K562 (cell line): ENCODE measurements around the gene ZFP36. TPM values are rescaled to one million over a fixed set of nuclear protein-coding genes. Genes with fewer than 3 reads are reported as not detected.

ENCODE experiments used
- CBFA2T3 ChIP-seq: fragments of 450-650 bp; IDR thresholded peaks from 2 replicates; pipeline ENCODE4 v1.6.1; 2017
- DMBX1 ChIP-seq: fragments of 250-450 bp; sonication (Bioruptor Pico); IDR thresholded peaks from 2 replicates; pipeline ENCODE4 v1.8.0; 2022; ENCODE audit warnings: inconsistent platforms, mild to moderate bottlenecking, moderate library complexity, borderline replicate concordance
- ESRRA ChIP-seq: fragments of 450-650 bp; IDR thresholded peaks from 2 replicates; pipeline ENCODE4 v1.6.1; 2014; ENCODE audit warnings: low read depth, mild to moderate bottlenecking, moderate library complexity, borderline replicate concordance
- KAT2B ChIP-seq: IDR thresholded peaks from one replicate; pipeline ENCODE4 v1.6.1; 2012; ENCODE audit warnings: low read depth, mild to moderate bottlenecking, control low read depth, inconsistent platforms, low read length, moderate library complexity
- MNT ChIP-seq, 2 experiments: fragments of 450-650 bp; conservative IDR thresholded peaks; 2 replicates each; pipeline ENCODE4 v1.6.1; 2017; ENCODE audit warnings: mild to moderate bottlenecking in 2 of 2, moderate library complexity in 2 of 2
- NR2C2 ChIP-seq, 2 experiments: fragments of 200-800 bp in 1 of 2; sonication (Bioruptor generic) in 1 of 2; sonication (generic) in 1 of 2; formaldehyde crosslinking in 1 of 2; IDR thresholded peaks; 2 replicates each; pipeline versions ENCODE4 v1.6.1 to v1.8.0; 2016 to 2022; ENCODE audit warnings: mild to moderate bottlenecking in 1 of 2, missing compliant biosample characterization in 1 of 2, missing genetic modification characterization in 1 of 2, missing genetic modification reagents in 1 of 2
- OTX1 ChIP-seq: fragments of 450-650 bp; formaldehyde crosslinking; IDR thresholded peaks from 2 replicates; pipeline ENCODE4 v1.4.0; 2022; ENCODE audit warnings: mild to moderate bottlenecking
- WHSC1 ChIP-seq: IDR thresholded peaks from one replicate; pipeline ENCODE4 v1.6.1; 2012; ENCODE audit warnings: low read length, control low read depth, inconsistent platforms
- ZC3H4 ChIP-seq: sonication (generic); formaldehyde crosslinking; IDR thresholded peaks from 2 replicates; pipeline ENCODE4 v1.9.0; 2021; ENCODE audit warnings: missing genetic modification reagents, borderline replicate concordance
- ZNF12 ChIP-seq: sonication (generic); formaldehyde crosslinking; IDR thresholded peaks from 2 replicates; pipeline ENCODE4 v1.4.0; 2020; ENCODE audit warnings: mild to moderate bottlenecking, missing genetic modification reagents
- ZNF140 ChIP-seq: fragments of 250-450 bp; sonication (Bioruptor Pico); IDR thresholded peaks from 2 replicates; pipeline ENCODE4 v1.8.0; 2021; ENCODE audit warnings: moderate library complexity, mild to moderate bottlenecking, inconsistent platforms
- ZNF274 ChIP-seq: IDR thresholded peaks from 2 replicates; pipeline ENCODE4 v1.6.1; 2011; ENCODE audit warnings: low read depth, mild to moderate bottlenecking, low read length, moderate library complexity, borderline replicate concordance
- ZNF277 ChIP-seq: fragments of 250-450 bp; sonication (Bioruptor Pico); IDR thresholded peaks from 2 replicates; pipeline ENCODE4 v1.8.0; 2022; ENCODE audit warnings: inconsistent platforms, mild to moderate bottlenecking, moderate library complexity, borderline replicate concordance
- ZNF589 ChIP-seq: fragments of 200-800 bp; sonication (Bioruptor generic); IDR thresholded peaks from 2 replicates; pipeline ENCODE4 v1.6.1; 2016; ENCODE audit warnings: low read depth, missing genetic modification characterization, missing compliant biosample characterization
- ZNF785 ChIP-seq: fragments of 250-450 bp; sonication (Bioruptor Pico); IDR thresholded peaks from 2 replicates; pipeline ENCODE4 v1.4.0; 2020; ENCODE audit warnings: mild to moderate bottlenecking
- ZSCAN32 ChIP-seq: fragments of 450-650 bp; formaldehyde crosslinking; IDR thresholded peaks from 2 replicates; pipeline ENCODE4 v1.4.0; 2020; ENCODE audit warnings: mild to moderate bottlenecking, moderate library complexity
- ZZZ3 ChIP-seq: fragments of 450-650 bp; IDR thresholded peaks from 2 replicates; pipeline ENCODE4 v1.6.1; 2016; ENCODE audit warnings: antibody characterized with exemption, mild to moderate bottlenecking, moderate library complexity
- polyA plus RNA-seq, 8 experiments: library from polyadenylated mRNA; depleted of rRNA in 4 of 8; stranded (reverse) in 5 of 8; unstranded in 3 of 8; fragments of >200 nt; fragmentation: Nextera tagmentation in 2 of 8; fragmentation: Illumina TruSeq in 1 of 8; extraction: Ambion mirVana in 2 of 8; extraction: Trizol in 1 of 8; gene quantifications; 2 replicates each; pipeline versions ENCODE4 v1.2.1 to v1.2.3, GENCODE V29; 2011 to 2014; ENCODE audit warnings: inconsistent platforms in 1 of 8, missing spikeins in 1 of 8
- total RNA-seq, 7 experiments: library from RNA; depleted of rRNA in 6 of 7; stranded (reverse); fragments of >200 nt in 6 of 7; fragmentation: Illumina TruSeq in 2 of 7; extraction: Trizol in 2 of 7; gene quantifications; 2 replicates each; pipeline versions ENCODE4 v1.2.1 to v1.2.3, GENCODE V29; 2011 to 2021; ENCODE audit warnings: low replicate concordance in 1 of 7
- TF ChIP-seq, protein P1 (sequence below): sonication (generic); formaldehyde crosslinking; IDR thresholded peaks from 2 replicates; pipeline ENCODE4 v1.8.1; 2023; ENCODE audit warnings: mild to moderate bottlenecking, missing genetic modification reagents
- TF ChIP-seq, protein P2 (sequence below): fragments of 150-350 bp; IDR thresholded peaks from 2 replicates; pipeline ENCODE4 v1.6.1; 2014; ENCODE audit warnings: low read depth, mild to moderate bottlenecking, low read length, borderline replicate concordance

The ZFP36 gene
- total and polyA plus RNA-seq, 9 of the 15 experiments (the other 6 are each of a cell fraction or from before 2014, with no cell fraction given) = 1.0 to 20.1 (median 3.5) TPM

DNA sequence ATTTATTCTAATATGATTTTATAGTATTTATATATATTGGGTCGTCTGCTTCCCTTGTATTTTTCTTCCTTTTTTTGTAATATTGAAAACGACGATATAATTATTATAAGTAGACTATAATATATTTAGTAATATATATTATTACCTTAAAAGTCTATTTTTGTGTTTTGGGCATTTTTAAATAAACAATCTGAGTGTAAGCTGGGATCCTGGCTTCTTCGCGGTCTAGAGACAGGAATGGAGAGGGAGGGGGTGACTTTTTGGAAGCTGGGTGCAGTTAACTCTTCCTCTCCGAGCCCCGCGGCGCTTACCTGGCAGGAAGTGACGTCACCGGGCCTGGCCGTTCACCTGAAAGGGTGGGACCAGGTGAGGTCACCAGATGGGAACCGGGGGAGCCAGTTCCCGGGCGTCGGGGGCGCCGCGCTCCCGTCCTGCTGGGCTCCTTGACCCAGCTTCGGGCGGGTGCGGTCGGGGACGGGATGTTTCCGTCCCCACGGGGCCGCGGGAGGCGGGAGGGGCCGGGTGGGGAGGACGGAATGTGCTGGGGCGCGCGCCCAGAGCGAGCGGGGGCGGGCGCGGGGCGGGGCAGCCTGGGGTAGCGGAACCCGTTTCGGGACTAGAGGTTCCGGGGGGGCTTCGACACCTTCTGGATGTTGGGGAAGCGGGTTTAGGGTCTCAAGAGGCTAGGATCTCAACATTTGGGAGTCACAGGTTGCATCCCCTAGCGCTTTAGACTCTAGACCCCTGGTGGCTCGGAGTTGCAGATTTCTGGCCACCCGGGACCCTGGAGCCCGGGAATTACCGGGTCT is 2.8 kb downstream of the ZFP36 start (continued):
- TF ChIP-seq ZSCAN32 (CRISPR knock-in tag) (0 out of 2 replicates have a peak, but pooled peaks have one; percentile 25), CBFA2T3 (no peak), KAT2B (no peak), NR2C2 (CRISPR knock-in tag; IDR thresholded peaks at IDR 0.05) (no peak), NR2C2 (tag; IDR thresholded peaks at IDR 0.05) (peak; percentile 75; the same call in 1 of the 2 replicates), ZC3H4 (CRISPR knock-in tag) (no peak), ZNF274 (no peak), ZNF785 (CRISPR knock-in tag) (no peak), ZNF140 (CRISPR knock-in tag) (no peak), OTX1 (CRISPR knock-in tag) (no peak), ESRRA (no peak), WHSC1 (no peak), DMBX1 (CRISPR knock-in tag) (no peak), ZNF589 (CRISPR knock-in tag) (no peak), MNT (conservative IDR thresholded peaks at IDR 0.05) (peak; percentile 52 to 54; a peak in 3 of 4 replicates), ZNF277 (CRISPR knock-in tag) (no peak), ZNF12 (CRISPR knock-in tag) (no peak), ZZZ3 (no peak)
- TF ChIP-seq, protein P1, sequence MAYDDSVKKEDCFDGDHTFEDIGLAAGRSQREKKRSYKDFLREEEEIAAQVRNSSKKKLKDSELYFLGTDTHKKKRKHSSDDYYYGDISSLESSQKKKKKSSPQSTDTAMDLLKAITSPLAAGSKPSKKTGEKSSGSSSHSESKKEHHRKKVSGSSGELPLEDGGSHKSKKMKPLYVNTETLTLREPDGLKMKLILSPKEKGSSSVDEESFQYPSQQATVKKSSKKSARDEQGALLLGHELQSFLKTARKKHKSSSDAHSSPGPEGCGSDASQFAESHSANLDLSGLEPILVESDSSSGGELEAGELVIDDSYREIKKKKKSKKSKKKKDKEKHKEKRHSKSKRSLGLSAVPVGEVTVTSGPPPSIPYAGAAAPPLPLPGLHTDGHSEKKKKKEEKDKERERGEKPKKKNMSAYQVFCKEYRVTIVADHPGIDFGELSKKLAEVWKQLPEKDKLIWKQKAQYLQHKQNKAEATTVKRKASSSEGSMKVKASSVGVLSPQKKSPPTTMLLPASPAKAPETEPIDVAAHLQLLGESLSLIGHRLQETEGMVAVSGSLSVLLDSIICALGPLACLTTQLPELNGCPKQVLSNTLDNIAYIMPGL (CRISPR knock-in tag) = no peak; the same call in 1 of the 2 replicates
- TF ChIP-seq, protein P2, sequence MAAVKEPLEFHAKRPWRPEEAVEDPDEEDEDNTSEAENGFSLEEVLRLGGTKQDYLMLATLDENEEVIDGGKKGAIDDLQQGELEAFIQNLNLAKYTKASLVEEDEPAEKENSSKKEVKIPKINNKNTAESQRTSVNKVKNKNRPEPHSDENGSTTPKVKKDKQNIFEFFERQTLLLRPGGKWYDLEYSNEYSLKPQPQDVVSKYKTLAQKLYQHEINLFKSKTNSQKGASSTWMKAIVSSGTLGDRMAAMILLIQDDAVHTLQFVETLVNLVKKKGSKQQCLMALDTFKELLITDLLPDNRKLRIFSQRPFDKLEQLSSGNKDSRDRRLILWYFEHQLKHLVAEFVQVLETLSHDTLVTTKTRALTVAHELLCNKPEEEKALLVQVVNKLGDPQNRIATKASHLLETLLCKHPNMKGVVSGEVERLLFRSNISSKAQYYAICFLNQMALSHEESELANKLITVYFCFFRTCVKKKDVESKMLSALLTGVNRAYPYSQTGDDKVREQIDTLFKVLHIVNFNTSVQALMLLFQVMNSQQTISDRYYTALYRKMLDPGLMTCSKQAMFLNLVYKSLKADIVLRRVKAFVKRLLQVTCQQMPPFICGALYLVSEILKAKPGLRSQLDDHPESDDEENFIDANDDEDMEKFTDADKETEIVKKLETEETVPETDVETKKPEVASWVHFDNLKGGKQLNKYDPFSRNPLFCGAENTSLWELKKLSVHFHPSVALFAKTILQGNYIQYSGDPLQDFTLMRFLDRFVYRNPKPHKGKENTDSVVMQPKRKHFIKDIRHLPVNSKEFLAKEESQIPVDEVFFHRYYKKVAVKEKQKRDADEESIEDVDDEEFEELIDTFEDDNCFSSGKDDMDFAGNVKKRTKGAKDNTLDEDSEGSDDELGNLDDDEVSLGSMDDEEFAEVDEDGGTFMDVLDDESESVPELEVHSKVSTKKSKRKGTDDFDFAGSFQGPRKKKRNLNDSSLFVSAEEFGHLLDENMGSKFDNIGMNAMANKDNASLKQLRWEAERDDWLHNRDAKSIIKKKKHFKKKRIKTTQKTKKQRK = no peak
